Progenitor cell of endocrine pancreas (in vitro differentiated cells): ENCODE data around the gene SYT2. TPM values are rescaled to one million over a fixed set of nuclear protein-coding genes. Genes with fewer than 3 reads are reported as not detected.
"Not testable (repeated sequence)": the region's sequence is repeated elsewhere in the genome, so short reads cannot be mapped to it uniquely, and the experiment has no call there.

Experiments
- DNase-seq: peaks from one replicate; pipeline ENCODE4 v3.0.0; 2021; ENCODE audit warnings: low spot score; ENCODE audit not compliant: unreplicated experiment
- H3K27ac Mint-ChIP-seq: 2 replicates; pipeline ENCODE4 v1.8.0; 2021; ENCODE audit warnings: mild to moderate bottlenecking, moderate library complexity, mixed read lengths
- H3K27me3 Mint-ChIP-seq: 2 replicates; pipeline ENCODE4 v1.8.0; 2021; ENCODE audit warnings: mixed read lengths
- H3K36me3 Mint-ChIP-seq: 2 replicates; pipeline ENCODE4 v1.8.0; 2022; ENCODE audit warnings: mixed read lengths; ENCODE audit not compliant: insufficient read depth
- H3K4me1 Mint-ChIP-seq: 2 replicates; pipeline ENCODE4 v1.8.0; 2021; ENCODE audit warnings: low read depth, mixed read lengths
- H3K4me3 Mint-ChIP-seq: 2 replicates; pipeline ENCODE4 v1.8.0; 2021; ENCODE audit warnings: low read depth, mild to moderate bottlenecking, moderate library complexity, mixed read lengths
- H3K9me3 Mint-ChIP-seq: 2 replicates; pipeline ENCODE4 v1.8.0; 2021; ENCODE audit warnings: low read depth, mixed read lengths
- total RNA-seq: library from RNA; stranded (reverse); gene quantifications from 2 replicates; pipeline ENCODE4 v1.2.1, GENCODE V29; 2021
- TF ChIP-seq, protein P1 (sequence below): fragments of 200-600 bp; sonication (generic); IDR thresholded peaks from one replicate; pipeline ENCODE4 v1.5.0; 2021; ENCODE audit warnings: antibody characterized with exemption, mild to moderate bottlenecking; ENCODE audit not compliant: unreplicated experiment

The SYT2 gene
- total RNA-seq, 1 donor from 2014 or later: 1.8 TPM

DNA sequence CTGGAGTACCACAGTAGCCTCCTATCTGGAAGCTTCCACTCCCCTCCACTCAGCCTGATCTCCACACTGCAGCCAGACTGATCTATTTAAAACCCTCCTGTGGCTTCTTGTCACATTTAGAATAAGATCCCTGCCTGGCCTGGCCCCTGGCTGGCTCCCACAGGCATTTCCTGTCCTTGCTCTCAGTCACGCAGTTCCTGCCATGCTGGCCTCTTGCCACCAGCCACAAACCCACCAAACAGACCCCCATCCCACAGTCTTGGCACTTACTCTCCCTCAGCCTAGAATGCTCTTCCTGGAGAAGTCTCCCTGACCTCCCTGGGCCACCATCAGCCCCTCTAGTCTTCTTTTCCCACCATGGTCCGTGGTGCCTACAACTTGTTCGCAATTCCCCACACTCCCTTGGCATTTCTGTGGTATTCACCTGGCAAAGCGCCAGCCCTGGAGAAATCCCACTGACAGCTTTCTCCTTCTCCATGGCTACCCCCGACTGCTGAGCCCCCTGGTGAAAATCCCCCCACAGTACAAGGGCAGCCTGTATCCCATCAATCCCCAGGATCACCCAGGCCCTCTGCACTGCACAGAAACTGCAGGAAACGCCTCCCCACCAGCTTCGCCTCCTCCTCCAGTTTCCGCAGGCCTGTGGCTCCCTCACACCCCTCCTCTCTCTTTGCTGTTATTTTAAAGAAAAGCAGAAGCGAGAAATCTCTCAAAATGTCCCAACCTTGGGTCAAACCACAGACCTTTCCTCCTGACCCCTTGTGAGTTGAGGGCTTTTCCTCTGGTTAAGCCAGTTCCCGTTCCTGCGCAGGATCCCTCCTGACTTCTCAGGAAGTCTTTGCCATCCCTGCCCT lies 94.5 kb downstream of the SYT2 start:
- H3K27ac Mint-ChIP-seq: no peak overlapping the region

DNA sequence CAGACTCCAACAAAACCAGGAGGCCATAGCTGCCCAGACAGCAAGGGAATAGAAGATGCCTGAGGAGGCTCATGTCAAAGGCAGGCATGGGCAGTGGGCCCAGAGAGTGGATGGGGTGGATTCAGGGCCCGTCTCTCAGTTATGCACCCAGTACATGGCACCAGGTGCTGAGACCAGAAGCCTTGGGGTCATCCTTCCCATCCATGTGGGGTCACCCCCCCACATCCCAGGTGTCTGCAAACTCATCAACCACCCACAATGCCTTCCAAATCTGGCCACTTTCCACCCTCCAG lies 95.1 kb downstream of the SYT2 start:
- not testable (repeated sequence) for H3K36me3 Mint-ChIP-seq, H3K4me3 Mint-ChIP-seq, H3K27ac Mint-ChIP-seq

More for the DNA sequence above, 94.5 kb downstream of the SYT2 start:
- Mint-ChIP-seq H3K4me3 (no peak overlapping the region), H3K9me3 (no peaks in the 10 kb centered on the region), H3K36me3 (peaks cover 1% of the 10 kb centered on the region), H3K4me1 (peaks cover 12% of the 10 kb centered on the region), H3K27me3 (peaks cover 3% of the 10 kb centered on the region)
- DNase-seq: no peak
- TF ChIP-seq, protein P1, sequence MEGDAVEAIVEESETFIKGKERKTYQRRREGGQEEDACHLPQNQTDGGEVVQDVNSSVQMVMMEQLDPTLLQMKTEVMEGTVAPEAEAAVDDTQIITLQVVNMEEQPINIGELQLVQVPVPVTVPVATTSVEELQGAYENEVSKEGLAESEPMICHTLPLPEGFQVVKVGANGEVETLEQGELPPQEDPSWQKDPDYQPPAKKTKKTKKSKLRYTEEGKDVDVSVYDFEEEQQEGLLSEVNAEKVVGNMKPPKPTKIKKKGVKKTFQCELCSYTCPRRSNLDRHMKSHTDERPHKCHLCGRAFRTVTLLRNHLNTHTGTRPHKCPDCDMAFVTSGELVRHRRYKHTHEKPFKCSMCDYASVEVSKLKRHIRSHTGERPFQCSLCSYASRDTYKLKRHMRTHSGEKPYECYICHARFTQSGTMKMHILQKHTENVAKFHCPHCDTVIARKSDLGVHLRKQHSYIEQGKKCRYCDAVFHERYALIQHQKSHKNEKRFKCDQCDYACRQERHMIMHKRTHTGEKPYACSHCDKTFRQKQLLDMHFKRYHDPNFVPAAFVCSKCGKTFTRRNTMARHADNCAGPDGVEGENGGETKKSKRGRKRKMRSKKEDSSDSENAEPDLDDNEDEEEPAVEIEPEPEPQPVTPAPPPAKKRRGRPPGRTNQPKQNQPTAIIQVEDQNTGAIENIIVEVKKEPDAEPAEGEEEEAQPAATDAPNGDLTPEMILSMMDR: no peak

DNA sequence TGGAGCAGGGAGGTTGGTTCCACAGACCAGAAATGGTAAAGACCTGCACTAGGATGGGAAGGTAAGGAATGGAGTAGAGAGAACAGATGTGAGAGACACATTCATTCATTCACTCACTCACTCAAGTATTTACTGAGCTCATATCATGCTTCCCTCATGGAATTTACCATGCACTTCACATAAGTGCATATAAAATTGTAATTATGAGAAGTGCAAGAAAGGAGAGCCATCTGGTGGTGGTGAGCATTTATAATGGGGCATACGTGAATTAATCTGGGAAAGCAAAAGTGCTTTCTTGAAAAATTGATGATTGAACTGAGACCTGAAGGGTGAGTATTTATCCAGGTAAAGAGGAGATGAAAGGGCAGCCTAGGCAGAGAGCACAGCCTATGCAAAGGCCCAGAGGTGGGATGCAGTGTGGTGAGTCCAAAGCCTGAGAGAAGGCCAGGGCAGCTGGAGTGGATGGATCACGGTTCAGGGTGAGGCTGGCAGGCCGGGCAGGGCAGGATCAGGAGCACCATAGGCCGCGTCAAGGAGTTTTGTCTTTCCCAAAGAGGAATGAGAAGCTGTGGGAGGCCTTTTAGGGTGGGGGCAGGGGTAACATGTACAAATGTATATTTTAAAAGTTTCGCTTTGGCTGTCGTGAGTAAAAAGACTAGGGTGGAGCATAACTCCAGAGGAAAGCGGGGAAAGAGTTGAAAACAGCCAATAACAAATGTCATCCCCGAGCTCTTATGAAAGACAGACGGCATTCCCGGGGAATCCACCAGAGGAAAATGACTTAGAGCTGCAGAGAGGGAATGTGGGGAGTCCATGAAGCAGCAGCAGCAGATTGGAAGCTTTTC lies 95.7 kb downstream of the SYT2 start:
- H3K36me3 Mint-ChIP-seq, H3K4me1 Mint-ChIP-seq, DNase-seq, H3K27ac Mint-ChIP-seq, H3K9me3 Mint-ChIP-seq, H3K4me3 Mint-ChIP-seq, H3K27me3 Mint-ChIP-seq: not testable (repeated sequence)

More for the DNA sequence above, 95.1 kb downstream of the SYT2 start:
- H3K27me3 Mint-ChIP-seq, H3K9me3 Mint-ChIP-seq, DNase-seq: not testable (repeated sequence)
- H3K4me1 Mint-ChIP-seq: peaks cover 12% of the 10 kb centered on the region

DNA sequence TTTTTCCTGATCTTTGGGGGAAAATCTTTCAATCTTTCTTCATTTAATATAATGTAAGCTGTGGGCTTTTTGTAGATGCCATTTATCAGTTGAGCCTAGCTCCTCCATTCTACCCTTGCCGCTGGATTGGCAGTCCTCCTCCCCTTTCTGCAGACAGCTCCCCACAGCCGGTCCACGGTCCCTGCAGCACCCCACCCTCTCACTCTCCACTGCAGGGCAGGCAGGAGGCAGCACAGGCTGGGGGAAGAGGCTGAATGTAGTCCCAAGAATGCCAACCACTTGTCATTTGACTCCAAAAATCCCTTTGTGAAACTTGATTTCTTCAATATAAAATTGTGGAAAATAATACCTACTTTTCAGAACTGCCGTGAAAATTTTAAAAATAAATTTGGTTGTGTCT lies 96.7 kb downstream of the SYT2 start:
- Mint-ChIP-seq H3K27me3 (peaks cover 3% of the 10 kb centered on the region), H3K36me3 (peaks cover 2% of the 10 kb centered on the region), H3K9me3 (no peaks in the 10 kb centered on the region), H3K4me1 (peaks cover 2% of the 10 kb centered on the region), H3K4me3 (no peak overlapping the region), H3K27ac (no peak overlapping the region)
- no peak for DNase-seq
- TF ChIP-seq, protein P1: no peak

DNA sequence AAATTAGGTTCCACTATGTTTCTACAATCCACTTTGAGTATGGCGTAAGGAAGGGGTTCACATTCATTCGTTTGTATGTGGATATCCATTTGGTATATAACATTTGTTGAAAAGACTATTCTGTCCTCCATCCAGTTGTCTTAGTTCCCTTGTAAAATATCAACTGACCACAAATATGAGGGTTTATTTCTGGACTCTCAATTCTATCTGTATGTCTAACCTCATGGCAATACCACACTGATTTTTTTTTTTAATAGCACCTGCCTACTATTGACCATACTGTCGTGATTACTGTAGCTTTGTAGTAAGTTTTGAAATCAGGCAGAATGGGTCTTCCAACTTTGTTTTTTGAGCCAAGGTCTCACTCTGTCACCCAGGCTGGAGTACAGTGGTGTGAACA lies 98.2 kb downstream of the SYT2 start:
- H3K36me3 Mint-ChIP-seq, H3K4me1 Mint-ChIP-seq, H3K27ac Mint-ChIP-seq, H3K27me3 Mint-ChIP-seq, DNase-seq, H3K4me3 Mint-ChIP-seq, H3K9me3 Mint-ChIP-seq: not testable (repeated sequence)

DNA sequence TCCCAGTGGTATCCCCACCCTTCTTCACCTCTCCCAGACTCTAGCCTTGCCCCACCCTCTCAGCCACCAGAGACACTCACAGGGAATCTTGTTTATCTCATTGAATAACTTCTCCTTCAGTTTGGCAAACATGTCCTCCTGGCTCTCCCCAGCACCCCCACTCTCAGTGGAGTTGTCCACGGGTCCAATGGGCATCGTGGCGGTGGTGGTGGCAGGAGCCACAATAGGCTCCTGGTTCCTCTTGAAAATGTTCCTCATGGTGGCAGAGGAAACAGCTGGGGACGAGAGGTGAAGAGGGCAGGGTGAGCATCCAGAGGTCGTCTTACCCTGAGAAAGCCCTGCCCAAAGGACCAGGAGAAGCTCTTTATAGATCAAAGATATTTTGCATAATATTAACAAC lies 104.7 kb downstream of the SYT2 start:
- no peaks in the 10 kb centered on the region for H3K9me3 Mint-ChIP-seq
- DNase-seq: no peak
- H3K36me3 Mint-ChIP-seq: peaks cover 7% of the 10 kb centered on the region
- no peaks in the 10 kb centered on the region for H3K4me1 Mint-ChIP-seq
- H3K4me3 Mint-ChIP-seq: no peak overlapping the region
- no peaks in the 10 kb centered on the region for H3K27me3 Mint-ChIP-seq
- TF ChIP-seq, protein P1: no peak
- H3K27ac Mint-ChIP-seq: no peak overlapping the region
